GM12878 (cell line): ENCODE data around the gene ZNF792. TPM values are rescaled to one million over a fixed set of nuclear protein-coding genes. Genes with fewer than 3 reads are reported as not detected.
A peak's percentile ranks its signal among the peaks of the same experiment; 100 is the strongest.

ENCODE experiments used
- ATAC-seq: fragments of 200-7000 bp; cut with Tn5 transposase; 3 replicates; pipeline ENCODE4 v1.9.1; 2020; ENCODE audit warnings: mild to moderate bottlenecking, moderate library complexity
- Bru-seq: library from RNA; stranded (reverse); fragments of 400-500 nt; gene quantifications from one replicate; lab custom pipeline; 2021; lab: Mats Ljungman, UMichigan
- BruChase-seq, 2 experiments: library from RNA; stranded (reverse); fragments of 400-500 nt; gene quantifications; one replicate each; lab custom pipeline; 2021; lab: Mats Ljungman, UMichigan
- BruUV-seq: library from RNA; stranded (reverse); fragments of 400-500 nt; replicated peaks from 2 replicates; lab custom pipeline; 2021; lab: Mats Ljungman, UMichigan
- CTCF ChIA-PET: fragments of 300-600 bp; sonication (Branson Sonifier 250); formaldehyde crosslinking; extraction: SDS; loops from one replicate; lab custom pipeline; 2021; ENCODE audit warnings: inconsistent platforms; lab: Yijun Ruan, JAX
- POLR2A ChIA-PET: fragments of 350-600 bp; formaldehyde crosslinking; extraction: SDS; loops from one replicate; lab custom pipeline; 2021; ENCODE audit warnings: inconsistent platforms; lab: Charles Lee
- RAD21 ChIA-PET: fragments of 300-600 bp; sonication (Branson Sonifier 250); formaldehyde crosslinking; loops from one replicate; lab custom pipeline; 2023; ENCODE audit warnings: antibody characterized with exemption; ENCODE audit not compliant: unreplicated experiment; lab: Charles Lee
- SMC1A ChIA-PET: fragments of 300-600 bp; sonication (Branson Sonifier 250); formaldehyde crosslinking; loops from one replicate; lab custom pipeline; 2023; ENCODE audit not compliant: unreplicated experiment, uncharacterized antibody; lab: Charles Lee
- DNase-seq: peaks from one replicate; pipeline ENCODE4 v3.0.0-alpha.2; 2011; ENCODE audit warnings: low read depth, low spot score
- FAIRE-seq: peaks from 3 replicates; lab custom pipeline; 2011; peaks lifted over from hg19 to GRCh38; lab: Jason Lieb, UNC
- H2AFZ ChIP-seq: 2 replicates; pipeline ENCODE4 v1.6.0; 2011; ENCODE audit warnings: low read depth, low read length, control low read depth; ENCODE audit not compliant: control insufficient read depth
- H3K27ac ChIP-seq: 2 replicates; pipeline ENCODE4 v1.5.1; 2011; ENCODE audit warnings: control low read depth; ENCODE audit not compliant: control insufficient read depth, insufficient read depth
- H3K27me3 ChIP-seq, 2 experiments: replicated peaks in 1 of 2; 2 replicates each; pipeline versions ENCODE4 v1.6.0 to v1.6.1; 2011; ENCODE audit warnings: low read length in 1 of 2; ENCODE audit not compliant: control insufficient read depth in 2 of 2, insufficient read depth in 2 of 2
- H3K36me3 ChIP-seq, 2 experiments: 2 replicates each; pipeline ENCODE4 v1.5.1; 2011; ENCODE audit warnings: low read length in 1 of 2; ENCODE audit not compliant: control insufficient read depth in 2 of 2, insufficient read depth in 2 of 2
- H3K4me1 ChIP-seq: 2 replicates; pipeline ENCODE4 v1.6.1; 2011; ENCODE audit warnings: mild to moderate bottlenecking, low read length, moderate library complexity, mixed read lengths; ENCODE audit not compliant: control insufficient read depth, insufficient read depth
- H3K4me2 ChIP-seq: 2 replicates; pipeline ENCODE4 v1.6.0; 2011; ENCODE audit warnings: control low read depth; ENCODE audit not compliant: control insufficient read depth, insufficient read depth
- H3K4me3 ChIP-seq: fragments of 200-600 bp; sonication (generic); 2 replicates; pipeline ENCODE4 v1.5.1; 2016
- H3K79me2 ChIP-seq: 2 replicates; pipeline ENCODE4 v1.6.0; 2011; ENCODE audit warnings: low read length; ENCODE audit not compliant: control insufficient read depth, insufficient read depth
- H3K9ac ChIP-seq: 2 replicates; pipeline ENCODE4 v1.8.0; 2011; ENCODE audit warnings: low read length, control low read depth, mixed read lengths; ENCODE audit not compliant: control insufficient read depth, insufficient read depth
- H3K9me3 ChIP-seq: replicated peaks from 3 replicates; pipeline ENCODE4 v1.5.1; 2011; ENCODE audit warnings: mild to moderate bottlenecking, low read length; ENCODE audit not compliant: control insufficient read depth, insufficient read depth
- H4K20me1 ChIP-seq: 2 replicates; pipeline ENCODE4 v1.6.0; 2011; ENCODE audit not compliant: control insufficient read depth, insufficient read depth
- CBFB ChIP-seq: IDR thresholded peaks from 2 replicates; pipeline ENCODE4 v1.6.1; 2016; ENCODE audit warnings: antibody characterized with exemption, low read depth
- CREM ChIP-seq: IDR thresholded peaks from 2 replicates; pipeline ENCODE4 v1.6.1; 2014; ENCODE audit warnings: antibody characterized with exemption, low read depth
- GABPA ChIP-seq: IDR thresholded peaks from 2 replicates; pipeline ENCODE4 v1.6.1; 2014; ENCODE audit warnings: antibody characterized with exemption, low read depth, mild to moderate bottlenecking, inconsistent platforms
- HDGF ChIP-seq: fragments of 450-650 bp; IDR thresholded peaks from 2 replicates; pipeline ENCODE4 v1.6.1; 2016; ENCODE audit warnings: antibody characterized with exemption
- MYC ChIP-seq: IDR thresholded peaks from 2 replicates; pipeline ENCODE4 v1.6.1; 2011; ENCODE audit warnings: mild to moderate bottlenecking, low read length, moderate library complexity, inconsistent platforms; ENCODE audit not compliant: insufficient read depth, insufficient replicate concordance, insufficient read length, severe bottlenecking
- NFYA ChIP-seq: IDR thresholded peaks from 2 replicates; pipeline ENCODE4 v1.6.1; 2011; ENCODE audit warnings: low read depth, mild to moderate bottlenecking, low read length, improper control_type of control experiment, borderline replicate concordance
- NR2F1 ChIP-seq: fragments of 450-650 bp; conservative IDR thresholded peaks from 2 replicates; pipeline ENCODE4 v1.6.1; 2017; ENCODE audit warnings: mild to moderate bottlenecking
- POLR2AphosphoS2 ChIP-seq: IDR thresholded peaks from 2 replicates; pipeline ENCODE4 v1.6.1; 2011; ENCODE audit warnings: low read depth, mild to moderate bottlenecking, low read length, improper control_type of control experiment, moderate library complexity
- RELA ChIP-seq: fragments of 450-650 bp; IDR thresholded peaks from 2 replicates; pipeline ENCODE4 v1.8.0; 2014; ENCODE audit warnings: borderline replicate concordance; ENCODE audit not compliant: partially characterized antibody
- TBL1XR1 ChIP-seq: IDR thresholded peaks from 2 replicates; pipeline ENCODE4 v1.6.1; 2012; ENCODE audit warnings: low read depth, low read length, improper control_type of control experiment
- TCF3 ChIP-seq: IDR thresholded peaks from 2 replicates; pipeline ENCODE4 v1.6.1; 2012; ENCODE audit warnings: low read depth, mild to moderate bottlenecking, low read length, borderline replicate concordance; ENCODE audit not compliant: insufficient read depth
- WRNIP1 ChIP-seq: IDR thresholded peaks from 2 replicates; pipeline ENCODE4 v1.6.1; 2011; ENCODE audit warnings: low read depth, low read length, improper control_type of control experiment, borderline replicate concordance
- YBX1 ChIP-seq: fragments of 450-650 bp; IDR thresholded peaks from 2 replicates; pipeline ENCODE4 v1.6.1; 2016; ENCODE audit warnings: antibody characterized with exemption
- ZSCAN29 ChIP-seq: fragments of 450-650 bp; IDR thresholded peaks from 2 replicates; pipeline ENCODE4 v1.6.1; 2017; ENCODE audit warnings: mild to moderate bottlenecking, moderate library complexity
- WGBS: methylation state at CpG from one replicate; pipeline ENCODE4 v1.1.6; 2016; ENCODE audit warnings: low lambda C conversion rate; ENCODE audit not compliant: insufficient replicate concordance, insufficient coverage; ENCODE audit errors: missing lambda C conversion rate; 5-methylcytosine and 5-hydroxymethylcytosine counted together
- in situ Hi-C: fragments of 300-500 bp; cut with MboI; formaldehyde crosslinking; loops from 9 replicates; pipeline ENCODE4 v1.14.3; 2018; ENCODE audit warnings: mixed read lengths
- intact Hi-C: fragments of 100-400 bp; cut with micrococcal nuclease; formaldehyde crosslinking; loops from one replicate; pipeline ENCODE4 v1.14.2; 2022; ENCODE audit not compliant: unreplicated experiment
- long read RNA-seq, 2 experiments: library from polyadenylated mRNA; unstranded; transcript quantifications; one replicate each; pipeline ENCODE4 v2.0.0, GENCODE V29; 2019 to 2020
- polyA minus RNA-seq, 3 experiments: library from RNA; depleted of rRNA, polyadenylated mRNA; stranded (reverse); fragments of >200 nt; gene quantifications; 2 replicates each; pipeline ENCODE4 v1.2.3, GENCODE V29; 2011
- polyA plus RNA-seq, 11 experiments: library from polyadenylated mRNA; depleted of rRNA in 4 of 11; unstranded in 6 of 11; stranded (reverse) in 5 of 11; fragments of >200 nt; fragmentation: Nextera tagmentation in 4 of 11; fragmentation: Illumina TruSeq in 1 of 11; extraction: Ambion mirVana in 4 of 11; extraction: Trizol in 1 of 11; gene quantifications; 1 replicate in 1 of 11; 2 replicates in 10 of 11; pipeline versions ENCODE4 v1.2.1 to v1.2.3, GENCODE V29; 2011 to 2016; ENCODE audit warnings: inconsistent platforms in 2 of 11, missing spikeins in 2 of 11, low read depth in 1 of 11
- total RNA-seq, 4 experiments: library from RNA; depleted of rRNA in 3 of 4; stranded (reverse); fragments of >200 nt in 3 of 4; fragmentation: Illumina TruSeq in 1 of 4; extraction: Trizol in 1 of 4; gene quantifications; 2 replicates each; pipeline versions ENCODE4 v1.2.1 to v1.2.3, GENCODE V29; 2013 to 2021
- TF ChIP-seq, protein P1 (sequence below): fragments of 150-350 bp; IDR thresholded peaks from 2 replicates; pipeline ENCODE4 v1.6.1; 2016; ENCODE audit warnings: low read depth, low read length

ZNF792 gene
- total RNA-seq (2013; cell fraction: nucleolus; rRNA removed) = 26.2 and 26.7 TPM in 2 replicates
- 2.3 and 2.8 TPM in 2 replicates for total RNA-seq (2014; rRNA removed)
- total RNA-seq (2014; rRNA removed; fragmentation: Illumina TruSeq; extraction: Trizol) = 2.2 and 2.6 TPM in 2 replicates
- 2.0 and 2.2 TPM in 2 replicates for total RNA-seq (2021)
- 2.1 TPM for polyA plus RNA-seq (2011; ENCODE audit: low read depth)
- 4.8 and 5.3 TPM in 2 replicates for polyA plus RNA-seq (2011; rRNA removed)
- polyA plus RNA-seq (2011; cell fraction: cytosol; rRNA removed) = 3.6 TPM in 2 replicates
- 4.4 and 6.2 TPM in 2 replicates for polyA plus RNA-seq (2011; cell fraction: nucleus; rRNA removed)
- 2.0 and 2.4 TPM in 2 replicates for polyA plus RNA-seq (2012)
- 1.2 and 1.3 TPM in 2 replicates for polyA plus RNA-seq (2014; fragmentation: Illumina TruSeq; extraction: Trizol)
- under 1 TPM; 0.53 to 0.63 TPM for polyA plus RNA-seq (2014; fragmentation: Nextera tagmentation; extraction: Ambion mirVana)
- 0.97 and 1.0 TPM in 2 replicates for polyA plus RNA-seq (2014; rRNA removed)
- polyA plus RNA-seq (2016; fragmentation: Nextera tagmentation; extraction: Ambion mirVana) = 1 to 10 TPM in 1 of 2 experiments, under 1 TPM in 1; 0.87 to 1.3 TPM
- 18.5 and 19.5 TPM in 2 replicates for polyA minus RNA-seq (2011; rRNA and poly(A)+ RNA removed)
- 3.1 and 3.7 TPM in 2 replicates for polyA minus RNA-seq (2011; cell fraction: cytosol; rRNA and poly(A)+ RNA removed)
- 18.0 and 19.1 TPM in 2 replicates for polyA minus RNA-seq (2011; cell fraction: nucleus; rRNA and poly(A)+ RNA removed)
- percentile 71 among the genes with signal in this experiment for Bru-seq, nascent RNA
- percentile 56 among the genes with signal in this experiment for BruChase-seq, experiment 1, labeled RNA remaining after a 6-hour chase
- BruChase-seq, experiment 2, labeled RNA remaining after a 2-hour chase = percentile 67 among the genes with signal in this experiment
- long read RNA-seq, experiment 1 = 0 reads
- long read RNA-seq, experiment 2 = 0 reads

- SMC1A ChIA-PET = interaction anchor here (0.8 to 1.9 kb wide), 2 partner anchors 22 to 49 kb away, joined by 3 to 6 read pairs; no protein-coding TSS in a partner anchor
- peaks cover 22% of the 10 kb centered on the region for H3K9me3 ChIP-seq
- H3K36me3 ChIP-seq = peaks cover 8 to 9% of the 10 kb centered on the region in 2 experiments; a peak in 3 of 4 replicates
- WGBS = 2% methylated on average over 62 of the region's 78 CpGs
- H3K27ac ChIP-seq = peak within 1 kb of the TSS; percentile 57; the same call in 1 of the 2 replicates
- H3K4me2 ChIP-seq = peak within 1 kb of the TSS; percentile 81
- RAD21 ChIA-PET = interaction anchor here (0.9 to 1.1 kb wide), 2 partner anchors 37 to 48 kb away, joined by 3 read pairs; no protein-coding TSS in a partner anchor
- DNase-seq (no peak), FAIRE-seq (no peak), ATAC-seq (peak; percentile 95)
- H3K27me3 ChIP-seq = no peaks in the 10 kb centered on the region
- peak within 1 kb of the TSS; percentile 64 for H3K9ac ChIP-seq
- in situ Hi-C loops = loop anchor here (25.0 kb wide), 1 partner anchor 1399 kb away; no protein-coding TSS in a partner anchor
- peak within 1 kb of the TSS; percentile 95 for H2AFZ ChIP-seq
- no peaks in the 10 kb centered on the region for H4K20me1 ChIP-seq
- H3K79me2 ChIP-seq = peaks cover 7% of the 10 kb centered on the region
- intact Hi-C loops = no loop called here
- H3K4me3 ChIP-seq = peak within 1 kb of the TSS; percentile 80
- no TSS peak for BruUV-seq
- peaks cover 4% of the 10 kb centered on the region for H3K4me1 ChIP-seq
- CTCF ChIA-PET = interaction anchor here (0.6 to 1.0 kb wide), 2 partner anchors 75 to 173 kb away, joined by 3 read pairs; no protein-coding TSS in a partner anchor
- POLR2A ChIA-PET = no interaction called here
- no peak for TF ChIP-seq HDGF
- TF ChIP-seq NFYA = no peak
- no peak for TF ChIP-seq POLR2AphosphoS2
- peak; percentile 77 for TF ChIP-seq NR2F1
- TF ChIP-seq TCF3 = no peak
- no peak for TF ChIP-seq CBFB
- TF ChIP-seq, protein P1, sequence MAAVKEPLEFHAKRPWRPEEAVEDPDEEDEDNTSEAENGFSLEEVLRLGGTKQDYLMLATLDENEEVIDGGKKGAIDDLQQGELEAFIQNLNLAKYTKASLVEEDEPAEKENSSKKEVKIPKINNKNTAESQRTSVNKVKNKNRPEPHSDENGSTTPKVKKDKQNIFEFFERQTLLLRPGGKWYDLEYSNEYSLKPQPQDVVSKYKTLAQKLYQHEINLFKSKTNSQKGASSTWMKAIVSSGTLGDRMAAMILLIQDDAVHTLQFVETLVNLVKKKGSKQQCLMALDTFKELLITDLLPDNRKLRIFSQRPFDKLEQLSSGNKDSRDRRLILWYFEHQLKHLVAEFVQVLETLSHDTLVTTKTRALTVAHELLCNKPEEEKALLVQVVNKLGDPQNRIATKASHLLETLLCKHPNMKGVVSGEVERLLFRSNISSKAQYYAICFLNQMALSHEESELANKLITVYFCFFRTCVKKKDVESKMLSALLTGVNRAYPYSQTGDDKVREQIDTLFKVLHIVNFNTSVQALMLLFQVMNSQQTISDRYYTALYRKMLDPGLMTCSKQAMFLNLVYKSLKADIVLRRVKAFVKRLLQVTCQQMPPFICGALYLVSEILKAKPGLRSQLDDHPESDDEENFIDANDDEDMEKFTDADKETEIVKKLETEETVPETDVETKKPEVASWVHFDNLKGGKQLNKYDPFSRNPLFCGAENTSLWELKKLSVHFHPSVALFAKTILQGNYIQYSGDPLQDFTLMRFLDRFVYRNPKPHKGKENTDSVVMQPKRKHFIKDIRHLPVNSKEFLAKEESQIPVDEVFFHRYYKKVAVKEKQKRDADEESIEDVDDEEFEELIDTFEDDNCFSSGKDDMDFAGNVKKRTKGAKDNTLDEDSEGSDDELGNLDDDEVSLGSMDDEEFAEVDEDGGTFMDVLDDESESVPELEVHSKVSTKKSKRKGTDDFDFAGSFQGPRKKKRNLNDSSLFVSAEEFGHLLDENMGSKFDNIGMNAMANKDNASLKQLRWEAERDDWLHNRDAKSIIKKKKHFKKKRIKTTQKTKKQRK = no peak
- no peak for TF ChIP-seq CREM
- no peak for TF ChIP-seq RELA
- TF ChIP-seq WRNIP1 = no peak
- no peak for TF ChIP-seq TBL1XR1
- TF ChIP-seq MYC = no peak
- TF ChIP-seq ZSCAN29 = no peak
- TF ChIP-seq YBX1 = no peak
- peak; percentile 36; the same call in 1 of the 2 replicates for TF ChIP-seq GABPA
Measured at GRCh38 chr19:34963573-34964406, at the start of gene ZNF792. Gene ZNF792 (minus strand): TSS chr19:34964229. CDS start chr19:34963662, 567 bp downstream.
